HG02973 (cell line): Measurements from ENCODE around the gene HK1.

Source experiments
- ATAC-seq: cut with Tn5 transposase; IDR thresholded peaks from one replicate; pipeline ENCODE4 v1.9.1; 2021; ENCODE audit warnings: moderate library complexity; ENCODE audit not compliant: unreplicated experiment

The HK1 gene

GRCh38 chr10:69343905-69344304 lies 65.6 kb downstream of the HK1 start:
- no peak for ATAC-seq

GRCh38 chr10:69344591-69345252 lies 66.4 kb downstream of the HK1 start:
- no peak for ATAC-seq

GRCh38 chr10:69345402-69345801 lies 67.1 kb downstream of the HK1 start:
- no peak for ATAC-seq

- ATAC-seq = no peak
Observed at GRCh38 chr10:69345890-69346474, 67.7 kb downstream of the HK1 start.

- no peak for ATAC-seq
Observed at GRCh38 chr10:69346776-69347175, 68.5 kb downstream of the HK1 start.

GRCh38 chr10:69348816-69349541 lies 70.7 kb downstream of the HK1 start:
- ATAC-seq = no peak

GRCh38 chr10:69349542-69349888 lies 71.2 kb downstream of the HK1 start:
- no peak for ATAC-seq

- ATAC-seq = no peak
Observed at GRCh38 chr10:69351589-69351988, 73.3 kb downstream of the HK1 start.

GRCh38 chr10:69352569-69353264 lies 74.4 kb downstream of the HK1 start:
- ATAC-seq = no peak

GRCh38 chr10:69353977-69354635 lies 75.8 kb downstream of the HK1 start:
- no peak for ATAC-seq

GRCh38 chr10:69356187-69356586 lies 77.9 kb downstream of the HK1 start:
- ATAC-seq = no peak

- ATAC-seq = no peak
Observed at GRCh38 chr10:69358148-69358795, 80.0 kb downstream of the HK1 start.

GRCh38 chr10:69359148-69359547 lies 80.9 kb downstream of the HK1 start:
- ATAC-seq = no peak

GRCh38 chr10:69359594-69359993 lies 81.3 kb downstream of the HK1 start:
- ATAC-seq = no peak

GRCh38 chr10:69360485-69361302 lies 82.4 kb downstream of the HK1 start:
- ATAC-seq = no peak

GRCh38 chr10:69361303-69361614 lies 83.0 kb downstream of the HK1 start:
- no peak for ATAC-seq

- no peak for ATAC-seq
Observed at GRCh38 chr10:69362471-69362954, 84.2 kb downstream of the HK1 start.

GRCh38 chr10:69363666-69364065 lies 85.4 kb downstream of the HK1 start:
- ATAC-seq = no peak

- no peak for ATAC-seq
Observed at GRCh38 chr10:69364232-69364940, 86.1 kb downstream of the HK1 start.
